Skin epidermis (tissue), 12 donors: Measurements from ENCODE around the gene OPN1MW.
"Not testable (repeated sequence)": the region's sequence is repeated elsewhere in the genome, so short reads cannot be mapped to it uniquely, and the experiment has no call there.

Source experiments
- H3K27ac ChIP-seq, 21 experiments: fragments of 200-600 bp; sonication (generic) in 11 of 21; one replicate each; pipeline ENCODE4 v1.5.0; 2020; ENCODE audit warnings: mild to moderate bottlenecking in 3 of 21, inconsistent platforms in 2 of 21, moderate library complexity in 2 of 21
- H3K4me3 ChIP-seq, 7 experiments: fragments of 200-600 bp; sonication (generic) in 2 of 7; one replicate each; pipeline ENCODE4 v1.5.0; 2020; ENCODE audit warnings: inconsistent platforms in 2 of 7, mild to moderate bottlenecking in 2 of 7, moderate library complexity in 1 of 7

OPN1MW gene

DNA sequence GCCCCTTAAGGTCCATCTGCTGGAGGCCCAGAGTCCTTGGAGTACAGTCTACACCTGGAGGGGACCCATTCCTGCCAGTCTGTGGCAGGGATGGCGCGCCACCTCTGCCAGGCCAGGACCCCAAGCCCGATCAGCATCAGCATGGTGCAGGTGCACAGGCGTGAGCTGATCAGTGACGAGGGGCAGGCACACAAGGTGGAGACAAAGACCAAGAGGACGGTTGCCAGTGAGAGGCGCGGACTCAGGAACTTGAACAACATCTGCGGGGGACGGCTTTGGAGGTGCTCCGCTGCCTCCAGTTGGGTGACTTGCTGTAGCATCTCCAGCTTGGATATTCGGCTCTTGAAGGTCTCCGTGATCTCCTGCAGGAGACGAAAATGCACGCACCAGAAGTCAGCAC is 14.1 kb downstream of the OPN1MW start:
- not testable (repeated sequence) for H3K4me3 ChIP-seq, H3K27ac ChIP-seq

DNA sequence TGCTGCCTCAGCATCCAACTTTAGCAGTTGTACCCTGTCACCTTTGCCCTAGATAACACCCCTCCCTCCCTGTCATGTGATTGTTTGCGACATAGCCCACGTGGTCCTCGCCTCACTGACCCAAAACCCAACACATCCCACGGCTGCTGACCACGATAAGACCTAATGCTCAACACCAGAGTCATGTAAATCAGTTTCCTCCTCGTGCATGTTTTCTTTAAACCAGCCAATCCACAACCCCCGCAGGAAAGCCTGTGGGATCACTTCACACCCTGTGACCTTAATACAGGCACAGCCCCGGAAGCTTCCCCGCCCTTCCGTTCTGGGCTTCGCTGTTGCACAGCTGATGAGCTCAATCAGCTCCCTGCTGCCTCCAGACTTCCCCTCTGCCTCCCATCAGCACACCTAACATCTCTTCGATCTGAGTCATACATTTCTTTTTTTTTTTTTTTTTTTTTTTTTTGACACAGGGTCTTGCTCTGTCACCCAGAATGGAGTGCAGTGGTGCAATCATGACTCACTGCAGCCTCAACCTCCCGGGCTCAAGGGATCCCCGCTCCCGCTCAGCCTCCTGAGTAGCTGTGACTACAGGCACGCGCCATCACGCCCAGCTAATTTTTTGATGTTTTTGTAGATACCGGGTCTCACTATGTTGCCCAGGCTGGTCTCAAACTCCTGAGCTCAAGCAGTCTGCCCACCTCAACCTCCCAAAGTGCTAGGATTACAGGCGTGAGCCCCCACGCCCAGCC is 27.4 kb downstream of the OPN1MW start:
- H3K4me3 ChIP-seq = not testable (repeated sequence)

DNA sequence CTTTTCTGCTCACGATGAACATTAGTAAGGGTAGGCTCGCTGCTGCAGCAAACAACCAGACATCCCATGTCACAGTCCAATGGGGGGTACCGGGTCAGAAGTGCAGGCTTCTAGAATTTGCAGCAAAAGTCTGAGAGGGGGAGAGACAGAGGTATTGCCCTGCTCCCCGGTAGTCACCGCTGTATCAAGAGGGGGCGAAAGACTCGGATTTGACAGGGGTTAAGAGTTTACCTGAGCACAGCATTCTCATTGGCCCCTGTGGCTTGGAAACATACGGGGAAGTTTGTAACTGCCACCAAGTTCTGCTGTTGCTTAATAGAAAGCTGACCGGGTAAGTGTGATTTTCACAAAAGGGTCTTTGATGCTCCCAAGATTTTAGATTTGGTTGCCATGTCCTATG is 28.7 kb downstream of the OPN1MW start:
- not testable (repeated sequence) for H3K27ac ChIP-seq, H3K4me3 ChIP-seq

More for the DNA sequence above, 27.4 kb downstream of the OPN1MW start:
- not testable (repeated sequence) for H3K27ac ChIP-seq

DNA sequence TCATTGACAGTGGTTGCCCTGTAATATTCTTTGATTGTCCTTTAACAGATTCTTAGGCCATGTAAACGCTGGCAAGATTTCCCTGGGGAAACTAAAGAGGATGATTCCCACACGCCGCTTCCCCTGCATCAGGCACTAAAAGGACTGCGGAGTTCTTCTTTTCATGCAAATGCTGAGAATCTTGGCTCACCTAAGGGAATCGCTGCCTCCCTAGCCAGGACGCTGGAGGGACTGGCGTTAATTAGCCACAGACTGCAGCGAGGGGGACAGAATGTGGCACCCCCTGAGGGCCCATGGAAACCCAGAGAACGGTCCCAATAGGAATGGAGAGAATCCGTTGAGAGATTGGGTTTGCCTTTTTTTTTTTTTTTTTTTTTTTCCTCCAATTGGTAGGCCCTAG is 29.1 kb downstream of the OPN1MW start:
- H3K4me3 ChIP-seq, H3K27ac ChIP-seq: not testable (repeated sequence)

DNA sequence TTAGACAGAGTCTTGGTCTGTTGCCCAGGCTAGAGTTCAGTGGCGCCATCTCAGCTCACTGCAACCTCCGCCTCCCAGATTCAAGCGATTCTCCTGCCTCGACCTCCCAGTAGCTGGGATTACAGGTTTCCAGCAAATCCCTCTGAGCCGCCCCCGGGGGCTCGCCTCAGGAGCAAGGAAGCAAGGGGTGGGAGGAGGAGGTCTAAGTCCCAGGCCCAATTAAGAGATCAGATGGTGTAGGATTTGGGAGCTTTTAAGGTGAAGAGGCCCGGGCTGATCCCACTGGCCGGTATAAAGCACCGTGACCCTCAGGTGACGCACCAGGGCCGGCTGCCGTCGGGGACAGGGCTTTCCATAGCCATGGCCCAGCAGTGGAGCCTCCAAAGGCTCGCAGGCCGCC is 37.1 kb downstream of the OPN1MW start, which contains the start of gene OPN1MW2:
Gene OPN1MW2, plus strand, starts transcription at position 301 of the 400 bp plus-strand sequence. Its CDS starts 60 bp downstream, at position 361.
- H3K4me3 ChIP-seq, H3K27ac ChIP-seq: not testable (repeated sequence)

DNA sequence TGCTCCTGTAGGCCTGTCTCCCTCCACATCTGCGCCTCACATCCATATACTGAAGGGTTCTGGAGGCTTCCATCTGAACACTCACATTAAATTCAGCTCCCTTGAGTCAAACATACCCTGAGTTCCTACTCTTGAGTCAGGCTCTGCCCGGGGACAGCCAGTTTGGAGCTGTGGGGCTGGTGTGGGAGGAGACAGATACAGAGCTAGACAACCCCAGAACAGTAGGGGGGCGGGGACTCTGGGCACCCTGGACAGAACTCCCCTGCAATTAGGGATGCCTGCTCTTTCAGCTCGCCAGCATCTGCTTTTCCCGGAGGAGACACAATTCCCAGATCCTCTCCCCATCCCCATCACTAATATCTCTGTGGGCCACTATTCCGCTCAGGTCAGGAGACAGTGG is 42.9 kb downstream of the OPN1MW start:
- not testable (repeated sequence) for H3K27ac ChIP-seq, H3K4me3 ChIP-seq

DNA sequence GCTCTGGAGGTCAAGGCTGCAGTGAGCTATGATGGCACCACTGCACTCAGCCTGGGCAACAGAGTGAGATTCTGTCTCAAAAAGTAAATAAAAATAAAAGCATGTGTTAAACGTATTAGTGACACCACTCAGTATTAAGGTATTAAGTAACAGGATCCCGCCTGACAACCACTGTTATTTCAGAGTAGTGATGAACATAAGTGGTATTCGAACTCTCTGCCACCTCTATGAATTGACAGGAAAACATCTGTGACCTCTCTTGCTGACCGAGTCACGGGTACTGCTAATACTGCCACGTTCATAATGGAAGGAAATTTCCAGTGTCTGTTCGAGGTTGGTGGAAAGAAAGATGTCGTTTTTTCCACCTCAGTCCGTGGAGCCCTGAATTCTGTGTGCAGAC is 44.3 kb downstream of the OPN1MW start:
- not testable (repeated sequence) for H3K4me3 ChIP-seq, H3K27ac ChIP-seq

DNA sequence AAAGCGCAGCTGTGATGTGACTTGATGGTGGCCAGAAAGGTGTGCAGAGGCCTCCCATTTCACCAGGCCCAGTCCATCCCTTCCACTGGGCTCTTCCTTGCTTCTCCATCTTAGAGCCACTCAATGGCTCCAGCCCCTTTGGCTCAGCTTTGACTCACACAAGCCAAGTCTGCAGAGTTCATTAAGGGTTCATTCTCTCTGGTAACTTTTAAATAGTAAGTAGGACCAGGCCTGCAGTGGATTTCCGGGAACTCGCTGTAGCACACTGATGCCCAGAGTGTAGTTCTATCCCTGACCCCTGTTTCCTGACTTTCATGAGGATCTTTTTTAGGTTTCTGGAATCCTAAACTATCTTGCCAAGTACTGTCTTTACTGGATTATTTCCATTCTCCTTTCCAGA is 49.0 kb downstream of the OPN1MW start:
- H3K4me3 ChIP-seq = not testable (repeated sequence)

DNA sequence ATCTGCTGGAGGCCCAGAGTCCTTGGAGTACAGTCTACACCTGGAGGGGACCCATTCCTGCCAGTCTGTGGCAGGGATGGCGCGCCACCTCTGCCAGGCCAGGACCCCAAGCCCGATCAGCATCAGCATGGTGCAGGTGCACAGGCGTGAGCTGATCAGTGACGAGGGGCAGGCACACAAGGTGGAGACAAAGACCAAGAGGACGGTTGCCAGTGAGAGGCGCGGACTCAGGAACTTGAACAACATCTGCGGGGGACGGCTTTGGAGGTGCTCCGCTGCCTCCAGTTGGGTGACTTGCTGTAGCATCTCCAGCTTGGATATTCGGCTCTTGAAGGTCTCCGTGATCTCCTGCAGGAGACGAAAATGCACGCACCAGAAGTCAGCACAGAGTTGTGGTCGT is 51.2 kb downstream of the OPN1MW start:
- not testable (repeated sequence) for H3K4me3 ChIP-seq, H3K27ac ChIP-seq

More for the DNA sequence above, 49.0 kb downstream of the OPN1MW start:
- not testable (repeated sequence) for H3K27ac ChIP-seq

DNA sequence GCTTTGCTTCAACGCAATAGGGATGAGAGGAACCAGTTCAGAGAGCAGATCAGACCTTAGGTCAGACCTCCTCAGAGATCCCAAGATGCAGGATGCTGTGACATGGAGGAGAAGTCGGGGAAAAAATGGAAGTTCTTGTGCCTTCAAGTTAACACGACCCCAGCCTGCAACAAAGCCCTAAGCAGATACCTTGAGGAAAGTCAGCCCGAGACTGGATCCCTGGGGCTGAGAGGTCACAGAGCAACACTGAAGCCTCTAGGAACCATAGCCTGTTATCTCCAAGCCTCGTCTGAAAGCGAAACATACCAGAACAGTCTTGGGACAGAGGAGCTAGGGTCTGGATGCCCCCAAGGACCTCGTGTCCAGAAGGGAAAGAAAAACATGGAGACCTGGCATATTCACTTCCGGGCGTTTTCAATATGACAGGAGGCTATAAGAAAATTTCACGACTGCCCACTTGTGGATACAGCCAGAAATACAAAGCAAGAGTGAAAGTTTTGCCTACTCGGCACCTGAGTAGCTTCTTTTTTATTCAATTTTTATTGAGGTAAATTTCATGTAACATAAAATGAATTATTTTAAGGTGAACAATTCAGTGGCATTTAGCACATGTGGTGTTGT is 56.7 kb downstream of the OPN1MW start:
- H3K27ac ChIP-seq, H3K4me3 ChIP-seq: not testable (repeated sequence)

DNA sequence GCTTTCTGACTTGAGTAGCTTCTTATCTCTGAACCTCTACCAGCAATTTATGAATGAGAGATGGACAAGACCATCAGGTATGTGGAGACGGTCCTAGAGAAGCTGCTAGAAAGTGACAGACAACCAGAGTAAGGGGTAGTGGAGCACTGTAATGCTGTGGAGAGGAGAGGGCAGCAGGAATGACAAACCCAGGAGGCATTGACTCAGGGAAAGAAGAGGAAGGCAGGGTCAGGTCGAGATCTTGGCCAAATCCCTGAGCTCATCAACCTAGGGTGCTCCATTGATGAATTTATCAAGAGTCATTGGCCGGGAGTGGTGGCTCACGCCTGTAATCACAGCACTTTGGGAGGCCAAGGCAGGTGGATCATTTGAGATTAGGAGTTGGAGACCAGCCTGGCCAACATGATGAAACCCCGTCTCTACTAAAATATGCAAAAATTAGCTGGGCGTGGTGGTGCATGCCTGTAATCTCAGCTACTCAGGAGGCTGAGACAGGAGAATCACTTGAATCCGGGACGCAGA is 57.6 kb downstream of the OPN1MW start:
- H3K27ac ChIP-seq, H3K4me3 ChIP-seq: not testable (repeated sequence)
